GM12873 (cell line): ENCODE results near the gene OPN1LW.

ENCODE experiments used
- TF ChIP-seq, protein P1 (sequence below): IDR thresholded peaks from 2 replicates; pipeline ENCODE4 v1.5.1; 2012; ENCODE audit warnings: low read depth, mild to moderate bottlenecking, moderate library complexity, low read length, control low read depth; ENCODE audit not compliant: insufficient read depth; ENCODE audit errors: missing control alignments

Gene OPN1LW

DNA sequence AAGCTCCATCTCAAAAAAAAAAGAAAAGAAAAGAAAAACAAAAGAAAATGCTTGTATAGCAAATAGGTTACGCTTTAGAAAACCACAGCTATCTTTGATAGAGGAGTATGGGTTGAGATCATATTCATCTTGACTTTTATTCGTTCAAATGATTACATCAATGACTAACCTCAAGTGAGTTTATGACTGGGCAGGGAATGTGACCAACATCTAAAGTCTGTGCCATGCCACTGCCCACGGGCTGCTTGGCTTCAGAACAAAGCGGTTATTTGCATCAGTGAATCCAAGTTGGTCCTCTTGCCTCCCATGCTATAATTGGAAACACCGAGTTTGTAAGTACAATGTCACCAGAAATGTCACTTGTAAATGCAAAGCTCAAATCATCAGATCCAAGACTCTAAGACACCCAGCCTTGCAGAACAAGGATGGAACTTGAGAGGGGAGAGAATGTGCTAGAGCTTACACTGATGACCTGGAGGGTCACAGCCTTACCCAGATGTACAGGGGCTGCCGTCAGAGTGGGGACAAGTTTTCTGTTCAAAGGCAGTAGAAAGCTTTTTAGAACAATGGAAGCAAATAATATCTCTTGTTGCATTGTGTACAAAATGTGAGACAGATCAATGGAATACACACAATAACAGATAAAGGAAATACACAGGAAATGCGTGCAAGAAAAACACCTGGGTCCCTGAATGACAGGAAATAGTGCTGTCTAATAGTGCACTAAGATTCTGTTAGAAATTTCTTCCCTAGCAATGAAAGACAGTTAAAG, 8.4 kb upstream of the OPN1LW start:
- TF ChIP-seq, protein P1, sequence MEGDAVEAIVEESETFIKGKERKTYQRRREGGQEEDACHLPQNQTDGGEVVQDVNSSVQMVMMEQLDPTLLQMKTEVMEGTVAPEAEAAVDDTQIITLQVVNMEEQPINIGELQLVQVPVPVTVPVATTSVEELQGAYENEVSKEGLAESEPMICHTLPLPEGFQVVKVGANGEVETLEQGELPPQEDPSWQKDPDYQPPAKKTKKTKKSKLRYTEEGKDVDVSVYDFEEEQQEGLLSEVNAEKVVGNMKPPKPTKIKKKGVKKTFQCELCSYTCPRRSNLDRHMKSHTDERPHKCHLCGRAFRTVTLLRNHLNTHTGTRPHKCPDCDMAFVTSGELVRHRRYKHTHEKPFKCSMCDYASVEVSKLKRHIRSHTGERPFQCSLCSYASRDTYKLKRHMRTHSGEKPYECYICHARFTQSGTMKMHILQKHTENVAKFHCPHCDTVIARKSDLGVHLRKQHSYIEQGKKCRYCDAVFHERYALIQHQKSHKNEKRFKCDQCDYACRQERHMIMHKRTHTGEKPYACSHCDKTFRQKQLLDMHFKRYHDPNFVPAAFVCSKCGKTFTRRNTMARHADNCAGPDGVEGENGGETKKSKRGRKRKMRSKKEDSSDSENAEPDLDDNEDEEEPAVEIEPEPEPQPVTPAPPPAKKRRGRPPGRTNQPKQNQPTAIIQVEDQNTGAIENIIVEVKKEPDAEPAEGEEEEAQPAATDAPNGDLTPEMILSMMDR, result no peak

DNA sequence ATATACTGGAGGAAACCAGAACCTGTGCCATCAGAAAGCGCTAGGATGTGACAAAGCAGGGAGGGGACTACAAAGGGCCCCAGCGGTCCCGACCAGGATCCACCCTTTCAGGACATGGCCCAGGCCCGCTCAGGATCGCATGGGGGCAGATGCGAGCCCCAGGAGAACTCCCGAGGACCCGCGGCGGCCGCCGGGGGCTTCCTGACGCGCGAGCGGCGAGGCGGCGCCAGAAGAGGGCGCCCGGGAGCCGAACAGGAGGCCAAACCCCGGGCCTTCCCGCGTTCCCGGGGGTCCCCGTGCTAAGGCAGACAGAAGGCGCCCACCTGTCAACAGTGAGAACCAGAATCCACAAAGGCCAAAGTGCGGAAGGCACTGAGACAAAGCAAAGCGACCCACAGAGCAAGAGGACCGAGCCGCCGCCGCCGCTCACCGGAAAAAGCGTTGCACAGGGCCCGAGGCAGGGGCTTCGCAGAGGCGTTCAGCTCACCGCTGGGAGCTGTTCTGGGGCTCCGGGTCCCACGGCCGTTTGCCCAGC, 7.3 kb upstream of the OPN1LW start:
- TF ChIP-seq, protein P1, result peak; percentile 71

DNA sequence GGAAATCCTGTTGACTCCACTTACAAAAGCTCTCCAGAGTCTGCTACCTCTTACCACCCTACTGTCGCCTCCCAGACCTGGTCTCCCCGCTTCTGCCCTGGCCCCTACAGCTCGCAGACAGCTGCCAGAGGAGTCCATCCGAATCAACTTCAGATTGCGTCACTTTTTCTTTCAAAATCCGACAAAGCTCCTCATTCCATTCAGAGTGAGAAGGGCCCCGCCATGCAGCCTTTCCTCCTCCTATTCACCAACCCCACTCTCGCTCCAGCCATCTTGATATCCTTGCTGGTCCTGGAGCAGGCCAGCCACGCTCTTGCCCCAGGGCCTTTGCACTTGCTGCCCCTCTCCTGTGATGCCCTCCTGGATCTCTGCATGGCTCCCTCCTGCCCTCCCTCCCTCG, 5.2 kb upstream of the OPN1LW start:
- TF ChIP-seq, protein P1, result no peak

DNA sequence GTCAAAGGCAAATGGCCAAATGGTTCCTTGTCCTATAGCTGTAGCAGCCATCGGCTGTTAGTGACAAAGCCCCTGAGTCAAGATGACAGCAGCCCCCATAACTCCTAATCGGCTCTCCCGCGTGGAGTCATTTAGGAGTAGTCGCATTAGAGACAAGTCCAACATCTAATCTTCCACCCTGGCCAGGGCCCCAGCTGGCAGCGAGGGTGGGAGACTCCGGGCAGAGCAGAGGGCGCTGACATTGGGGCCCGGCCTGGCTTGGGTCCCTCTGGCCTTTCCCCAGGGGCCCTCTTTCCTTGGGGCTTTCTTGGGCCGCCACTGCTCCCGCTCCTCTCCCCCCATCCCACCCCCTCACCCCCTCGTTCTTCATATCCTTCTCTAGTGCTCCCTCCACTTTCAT, 3.8 kb upstream of the OPN1LW start:
- TF ChIP-seq, protein P1, result no peak

DNA sequence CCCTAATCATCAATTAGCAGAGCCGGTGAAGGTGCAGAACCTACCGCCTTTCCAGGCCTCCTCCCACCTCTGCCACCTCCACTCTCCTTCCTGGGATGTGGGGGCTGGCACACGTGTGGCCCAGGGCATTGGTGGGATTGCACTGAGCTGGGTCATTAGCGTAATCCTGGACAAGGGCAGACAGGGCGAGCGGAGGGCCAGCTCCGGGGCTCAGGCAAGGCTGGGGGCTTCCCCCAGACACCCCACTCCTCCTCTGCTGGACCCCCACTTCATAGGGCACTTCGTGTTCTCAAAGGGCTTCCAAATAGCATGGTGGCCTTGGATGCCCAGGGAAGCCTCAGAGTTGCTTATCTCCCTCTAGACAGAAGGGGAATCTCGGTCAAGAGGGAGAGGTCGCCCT, 3.3 kb upstream of the OPN1LW start:
- TF ChIP-seq, protein P1, result no peak

DNA sequence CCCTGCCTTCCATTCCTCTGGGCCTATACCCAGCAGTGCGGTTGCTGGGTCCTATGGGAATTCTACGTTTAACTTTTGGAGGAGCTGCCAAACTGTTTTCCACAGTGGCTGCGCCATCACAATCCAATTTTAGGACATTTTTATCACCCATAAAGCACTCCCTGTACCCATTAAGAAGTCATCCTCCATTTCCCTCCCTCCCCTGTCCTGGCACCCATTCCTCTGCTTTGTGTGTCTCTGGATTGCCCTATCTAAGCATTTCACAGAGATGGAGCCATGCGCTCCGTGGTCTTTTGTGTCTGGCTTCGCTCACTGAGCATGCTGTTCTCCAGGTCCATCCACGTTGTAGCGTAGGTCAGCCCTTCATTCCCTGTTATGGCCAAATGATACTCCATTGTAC, 1.7 kb upstream of the OPN1LW start:
- TF ChIP-seq, protein P1, result no peak

DNA sequence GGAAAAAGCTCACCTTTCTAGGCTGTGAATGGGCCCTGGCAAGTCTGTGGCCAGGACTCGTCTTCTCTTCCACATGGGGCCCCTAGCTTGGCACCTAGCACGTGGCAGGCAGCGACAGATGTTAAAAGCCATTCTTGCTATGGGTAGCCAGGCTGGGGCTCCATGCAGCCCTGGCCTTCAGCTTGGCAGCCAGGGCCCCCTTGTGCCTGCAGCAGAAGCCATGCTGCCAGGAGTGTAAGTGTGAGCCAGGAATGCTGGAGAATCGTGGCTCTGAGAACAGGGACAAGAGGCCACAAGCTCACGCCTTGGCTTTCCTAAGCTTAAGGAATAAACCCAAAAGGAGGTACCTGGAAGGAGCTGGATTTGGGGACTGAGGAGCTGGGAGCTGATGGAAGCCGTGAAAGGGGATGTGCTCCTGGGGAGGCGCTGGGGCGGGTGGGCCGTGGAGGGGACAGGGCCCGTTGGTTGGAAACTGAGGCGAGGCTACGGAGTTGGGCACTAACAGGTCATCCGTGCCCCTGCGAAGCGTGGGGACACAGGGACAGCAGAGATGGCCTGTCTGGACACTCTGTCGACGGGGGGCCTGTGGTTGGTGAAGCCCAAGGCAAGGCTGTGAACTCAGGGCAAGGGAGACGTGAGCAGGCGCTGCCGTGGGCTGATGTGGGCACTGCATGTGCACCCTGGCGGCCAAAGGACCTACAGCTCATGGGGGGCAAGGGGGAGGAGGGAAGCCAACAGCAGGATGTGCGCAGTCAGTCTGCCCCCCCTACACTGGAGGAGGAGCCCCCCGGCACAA, 895 bp upstream of the OPN1LW start:
- TF ChIP-seq, protein P1, result no peak
